Gastroesophageal sphincter (tissue), 3 donors: ENCODE results near the gene LURAP1L.

Experiments used
- EP300 ChIP-seq: sonication (generic); formaldehyde crosslinking; IDR thresholded peaks from one replicate; pipeline ENCODE4 v1.6.1; 2017; ENCODE audit warnings: antibody characterized with exemption, mild to moderate bottlenecking
- POLR2AphosphoS5 ChIP-seq: sonication (generic); formaldehyde crosslinking; IDR thresholded peaks from one replicate; pipeline ENCODE4 v1.6.1; 2017; ENCODE audit warnings: antibody characterized with exemption
- TF ChIP-seq, protein P1 (sequence below), 4 experiments: fragments of 200-600 bp in 2 of 4; fragments of 450-650 bp in 2 of 4; sonication (generic) in 1 of 4; IDR thresholded peaks; one replicate each; pipeline ENCODE4 v1.5.1; 2017 to 2019; ENCODE audit warnings: antibody characterized with exemption in 4 of 4, mild to moderate bottlenecking in 2 of 4, moderate library complexity in 2 of 4

DNA sequence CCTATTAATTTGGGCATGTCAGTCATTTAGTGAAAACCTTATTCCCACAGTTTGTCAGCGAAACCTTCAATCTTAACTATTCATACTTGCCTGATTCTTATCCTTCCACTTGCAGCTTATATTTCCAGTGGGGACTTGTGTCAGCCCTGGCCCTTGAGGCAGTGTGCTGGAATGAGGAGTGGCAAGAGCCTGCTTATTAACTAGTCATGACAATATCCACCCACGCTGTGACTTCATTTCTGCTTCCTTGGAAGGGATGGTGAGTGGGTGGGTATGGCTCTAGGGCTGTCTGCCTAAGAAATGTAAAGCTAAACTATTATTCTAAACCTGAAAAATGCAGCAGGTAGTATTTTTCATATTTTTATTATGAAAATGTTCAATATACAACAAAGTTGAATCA, 34.0 kb upstream of the LURAP1L start:
- TF ChIP-seq, protein P1, sequence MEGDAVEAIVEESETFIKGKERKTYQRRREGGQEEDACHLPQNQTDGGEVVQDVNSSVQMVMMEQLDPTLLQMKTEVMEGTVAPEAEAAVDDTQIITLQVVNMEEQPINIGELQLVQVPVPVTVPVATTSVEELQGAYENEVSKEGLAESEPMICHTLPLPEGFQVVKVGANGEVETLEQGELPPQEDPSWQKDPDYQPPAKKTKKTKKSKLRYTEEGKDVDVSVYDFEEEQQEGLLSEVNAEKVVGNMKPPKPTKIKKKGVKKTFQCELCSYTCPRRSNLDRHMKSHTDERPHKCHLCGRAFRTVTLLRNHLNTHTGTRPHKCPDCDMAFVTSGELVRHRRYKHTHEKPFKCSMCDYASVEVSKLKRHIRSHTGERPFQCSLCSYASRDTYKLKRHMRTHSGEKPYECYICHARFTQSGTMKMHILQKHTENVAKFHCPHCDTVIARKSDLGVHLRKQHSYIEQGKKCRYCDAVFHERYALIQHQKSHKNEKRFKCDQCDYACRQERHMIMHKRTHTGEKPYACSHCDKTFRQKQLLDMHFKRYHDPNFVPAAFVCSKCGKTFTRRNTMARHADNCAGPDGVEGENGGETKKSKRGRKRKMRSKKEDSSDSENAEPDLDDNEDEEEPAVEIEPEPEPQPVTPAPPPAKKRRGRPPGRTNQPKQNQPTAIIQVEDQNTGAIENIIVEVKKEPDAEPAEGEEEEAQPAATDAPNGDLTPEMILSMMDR (IDR thresholded peaks at IDR 0.05), result no peak
- TF ChIP-seq EP300 (no peak), POLR2AphosphoS5 (no peak)
